CD4-positive, alpha-beta T cell treated with Interleukin-12 subunit alpha and Interleukin-12 subunit beta, for 1 hour (primary cell): Measurements from ENCODE around the gene AGAP3.

ENCODE experiments used
- DNase-seq: peaks from one replicate; pipeline ENCODE4 v3.0.0-alpha.2; 2020

Gene AGAP3

GRCh38 chr7:151125470-151125845 is 39.2 kb downstream of the AGAP3 start:
- no peak for DNase-seq

GRCh38 chr7:151125846-151126481 is 39.7 kb downstream of the AGAP3 start:
- no peak for DNase-seq

- DNase-seq, result no peak
Observed at GRCh38 chr7:151126491-151127137, 40.3 kb downstream of the AGAP3 start.

- DNase-seq, result no peak
Observed at GRCh38 chr7:151128144-151128543, 41.9 kb downstream of the AGAP3 start.

GRCh38 chr7:151128716-151129115 is 42.4 kb downstream of the AGAP3 start:
- no peak for DNase-seq

- DNase-seq, result no peak
Observed at GRCh38 chr7:151129117-151129959, 43.1 kb downstream of the AGAP3 start.

GRCh38 chr7:151129960-151130591 is 43.8 kb downstream of the AGAP3 start:
- no peak for DNase-seq

GRCh38 chr7:151130741-151131157 is 44.5 kb downstream of the AGAP3 start:
- DNase-seq, result no peak

GRCh38 chr7:151131224-151131591 is 44.9 kb downstream of the AGAP3 start:
- no peak for DNase-seq

- no peak for DNase-seq
Observed at GRCh38 chr7:151131592-151132293, 45.5 kb downstream of the AGAP3 start.

- no peak for DNase-seq
Observed at GRCh38 chr7:151132461-151133205, 46.4 kb downstream of the AGAP3 start.

GRCh38 chr7:151133266-151133985 is 47.2 kb downstream of the AGAP3 start:
- no peak for DNase-seq

GRCh38 chr7:151133986-151134742 is 47.9 kb downstream of the AGAP3 start:
- no peak for DNase-seq

GRCh38 chr7:151134743-151135524 is 48.7 kb downstream of the AGAP3 start:
- no peak for DNase-seq

GRCh38 chr7:151135525-151135845 is 49.2 kb downstream of the AGAP3 start:
- no peak for DNase-seq

- no peak for DNase-seq
Observed at GRCh38 chr7:151135866-151136843, 49.9 kb downstream of the AGAP3 start.

- DNase-seq, result no peak
Observed at GRCh38 chr7:151137076-151137675, 50.9 kb downstream of the AGAP3 start.

GRCh38 chr7:151137791-151138152 is 51.5 kb downstream of the AGAP3 start:
- no peak for DNase-seq
